Sigmoid colon (tissue), 7 donors: ENCODE data around the gene RDX. TPM values are rescaled to one million over a fixed set of nuclear protein-coding genes. Genes with fewer than 3 reads are reported as not detected.

ENCODE experiments used
- DNase-seq: peaks from one replicate; pipeline ENCODE4 v3.0.0-alpha.2; 2019
- H3K27ac ChIP-seq, 4 donors: fragments of 200-600 bp; sonication (generic); one replicate each; pipeline ENCODE4 v1.5.1; 2016 to 2019; ENCODE audit warnings: mild to moderate bottlenecking in 1 of 4
- H3K27me3 ChIP-seq, 3 donors: fragments of 200-600 bp; sonication (generic); one replicate each; pipeline ENCODE4 v1.5.1; 2019; ENCODE audit warnings: mild to moderate bottlenecking in 1 of 3
- H3K36me3 ChIP-seq, 4 donors: fragments of 200-600 bp; sonication (generic); one replicate each; pipeline ENCODE4 v1.5.1; 2016 to 2019
- H3K4me1 ChIP-seq, 4 donors: fragments of 200-600 bp; sonication (generic); one replicate each; pipeline ENCODE4 v1.5.1; 2017 to 2019
- H3K4me3 ChIP-seq, 4 donors: fragments of 200-600 bp; sonication (generic); one replicate each; pipeline ENCODE4 v1.5.1; 2017 to 2019; ENCODE audit warnings: mild to moderate bottlenecking in 2 of 4, moderate library complexity in 1 of 4
- H3K9me3 ChIP-seq, 4 donors: fragments of 200-600 bp in 3 of 4; sonication (generic) in 3 of 4; one replicate each; pipeline versions ENCODE4 v1.5.1 to v1.6.1; 2013 to 2019
- EP300 ChIP-seq, 4 donors: sonication (generic); formaldehyde crosslinking; IDR thresholded peaks; one replicate each; pipeline ENCODE4 v1.6.1; 2017; ENCODE audit warnings: antibody characterized with exemption in 4 of 4
- POLR2A ChIP-seq, 2 donors: fragments of 450-650 bp; IDR thresholded peaks; one replicate each; pipeline ENCODE4 v1.6.1; 2016; ENCODE audit warnings: antibody characterized with exemption in 2 of 2, mild to moderate bottlenecking in 2 of 2, moderate library complexity in 2 of 2
- POLR2AphosphoS5 ChIP-seq, 4 donors: sonication (generic); formaldehyde crosslinking; IDR thresholded peaks; one replicate each; pipeline ENCODE4 v1.6.1; 2017; ENCODE audit warnings: antibody characterized with exemption in 4 of 4
- WGBS, 2 donors: extraction: QIAGEN DNeasy Blood & Tissue Kit; methylation state at CpG; one replicate each; pipeline ENCODE4 v1.1.7; 2013; 5-methylcytosine and 5-hydroxymethylcytosine counted together
- intact Hi-C: fragments of 100-400 bp; cut with DNase I; formaldehyde crosslinking; loops from one replicate; pipeline ENCODE4 v1.15.1; 2023
- polyA plus RNA-seq, 3 donors: library from polyadenylated mRNA; stranded (reverse); fragments of 200-250 nt; gene quantifications; one replicate each; pipeline ENCODE4 v1.2.3, GENCODE V29; 2013
- total RNA-seq, 4 donors: library from RNA; depleted of rRNA; stranded (reverse); fragments of >200 nt; gene quantifications; one replicate each; pipeline ENCODE4 v1.1.0, GENCODE V29; 2016
- TF ChIP-seq, protein P1 (sequence below), 4 experiments: fragments of 450-650 bp in 3 of 4; fragments of 200-600 bp in 1 of 4; IDR thresholded peaks; one replicate each; pipeline ENCODE4 v1.5.1; 2016 to 2019; ENCODE audit warnings: antibody characterized with exemption in 4 of 4, mild to moderate bottlenecking in 3 of 4, moderate library complexity in 2 of 4
- donor health status: healthy with polysubstance abuse.
- donor health status: Bipolar disorder and iron deficiency.
- donor health status: healthy.

RDX gene
- total and polyA plus RNA-seq, 7 donors, result 7.9 to 160 (median 55.6) TPM

DNA sequence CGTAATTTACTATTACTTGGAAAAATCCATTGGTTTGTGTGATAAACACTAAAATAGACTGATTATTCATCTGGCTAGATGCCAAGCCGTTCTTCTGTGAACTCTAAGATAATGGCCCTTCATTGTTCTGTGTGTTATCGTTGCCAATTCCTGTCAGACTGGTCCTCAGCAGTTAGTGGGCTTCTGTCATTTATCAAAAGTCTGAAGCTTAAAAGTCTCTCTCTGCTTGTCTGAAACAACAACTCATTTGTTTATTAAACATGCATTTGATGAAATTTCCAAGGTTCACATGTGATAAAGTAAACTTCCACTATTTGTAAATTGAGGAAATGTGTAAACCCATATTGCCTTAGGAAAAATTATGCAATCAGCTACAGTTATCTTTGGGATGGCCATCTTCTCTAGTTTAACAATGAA lies 21.1 kb upstream of the RDX start:
- Histone ChIP-seq H3K27me3 (no peaks in the 10 kb centered on the region), H3K4me1 (no peaks in the 10 kb centered on the region), H3K4me3 (no peak overlapping the region), H3K27ac (no peak overlapping the region), H3K9me3 (no peaks in the 10 kb centered on the region), H3K36me3 (no peaks in the 10 kb centered on the region)
- TF ChIP-seq, protein P1, sequence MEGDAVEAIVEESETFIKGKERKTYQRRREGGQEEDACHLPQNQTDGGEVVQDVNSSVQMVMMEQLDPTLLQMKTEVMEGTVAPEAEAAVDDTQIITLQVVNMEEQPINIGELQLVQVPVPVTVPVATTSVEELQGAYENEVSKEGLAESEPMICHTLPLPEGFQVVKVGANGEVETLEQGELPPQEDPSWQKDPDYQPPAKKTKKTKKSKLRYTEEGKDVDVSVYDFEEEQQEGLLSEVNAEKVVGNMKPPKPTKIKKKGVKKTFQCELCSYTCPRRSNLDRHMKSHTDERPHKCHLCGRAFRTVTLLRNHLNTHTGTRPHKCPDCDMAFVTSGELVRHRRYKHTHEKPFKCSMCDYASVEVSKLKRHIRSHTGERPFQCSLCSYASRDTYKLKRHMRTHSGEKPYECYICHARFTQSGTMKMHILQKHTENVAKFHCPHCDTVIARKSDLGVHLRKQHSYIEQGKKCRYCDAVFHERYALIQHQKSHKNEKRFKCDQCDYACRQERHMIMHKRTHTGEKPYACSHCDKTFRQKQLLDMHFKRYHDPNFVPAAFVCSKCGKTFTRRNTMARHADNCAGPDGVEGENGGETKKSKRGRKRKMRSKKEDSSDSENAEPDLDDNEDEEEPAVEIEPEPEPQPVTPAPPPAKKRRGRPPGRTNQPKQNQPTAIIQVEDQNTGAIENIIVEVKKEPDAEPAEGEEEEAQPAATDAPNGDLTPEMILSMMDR (IDR thresholded peaks at IDR 0.05), result no peak
- no peak for TF ChIP-seq EP300 (IDR thresholded peaks at IDR 0.05)
- no peak for TF ChIP-seq POLR2A (IDR thresholded peaks at IDR 0.05)
- no peak for TF ChIP-seq POLR2AphosphoS5 (IDR thresholded peaks at IDR 0.05)
- WGBS, 2 donors, result 8 to 42% methylated on average over 3 of the region's 3 CpGs
- intact Hi-C loops, result no loop called here
- DNase-seq, result no peak

DNA sequence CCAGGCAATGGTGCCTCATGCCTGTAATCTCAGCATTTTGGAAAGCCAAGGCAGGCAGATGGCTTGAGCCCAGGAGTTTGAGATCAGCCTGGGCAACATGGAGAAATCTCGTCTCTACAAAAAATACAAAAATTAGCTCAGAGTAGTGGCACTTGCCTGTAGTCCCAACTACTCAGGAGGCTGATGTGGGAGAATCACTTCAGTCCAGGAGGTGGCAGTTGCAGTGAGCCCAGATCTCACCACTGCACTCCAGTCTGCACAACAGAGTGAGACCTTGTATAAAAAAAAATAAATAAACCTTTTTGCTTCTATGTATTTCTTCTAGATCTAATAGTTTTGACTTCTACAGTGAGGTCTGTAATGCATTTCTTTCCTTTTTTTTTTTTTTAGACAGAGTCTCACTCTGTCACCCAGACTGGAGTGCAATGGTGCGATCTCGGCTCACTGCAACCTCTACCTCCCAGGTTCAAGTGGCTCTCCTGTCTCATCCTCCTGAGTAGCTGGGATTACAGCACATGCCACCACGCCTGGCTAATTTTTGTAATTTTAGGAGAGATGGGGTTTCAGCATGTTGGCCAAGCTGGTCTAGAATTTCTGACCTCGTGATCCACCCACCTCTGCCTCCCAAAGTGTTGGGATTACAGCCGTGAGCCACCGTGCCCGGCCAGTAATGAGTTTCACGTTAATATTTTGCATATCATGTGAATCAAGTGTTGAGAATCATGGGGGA lies 18.1 kb upstream of the RDX start:
- no peak for DNase-seq
- H3K27me3 ChIP-seq, result no peaks in the 10 kb centered on the region
- H3K4me1 ChIP-seq, result no peaks in the 10 kb centered on the region
- WGBS, 2 donors, result 84 to 96% methylated on average over 9 of the region's 9 CpGs
- H3K9me3 ChIP-seq, result no peaks in the 10 kb centered on the region
- intact Hi-C loops, result no loop called here
- H3K4me3 ChIP-seq, result no peak overlapping the region
- TF ChIP-seq EP300 (IDR thresholded peaks at IDR 0.05) (no peak), POLR2A (IDR thresholded peaks at IDR 0.05) (no peak), POLR2AphosphoS5 (IDR thresholded peaks at IDR 0.05) (no peak)
- TF ChIP-seq, protein P1 (IDR thresholded peaks at IDR 0.05), result no peak
- no peak overlapping the region for H3K27ac ChIP-seq
- H3K36me3 ChIP-seq, result no peaks in the 10 kb centered on the region

DNA sequence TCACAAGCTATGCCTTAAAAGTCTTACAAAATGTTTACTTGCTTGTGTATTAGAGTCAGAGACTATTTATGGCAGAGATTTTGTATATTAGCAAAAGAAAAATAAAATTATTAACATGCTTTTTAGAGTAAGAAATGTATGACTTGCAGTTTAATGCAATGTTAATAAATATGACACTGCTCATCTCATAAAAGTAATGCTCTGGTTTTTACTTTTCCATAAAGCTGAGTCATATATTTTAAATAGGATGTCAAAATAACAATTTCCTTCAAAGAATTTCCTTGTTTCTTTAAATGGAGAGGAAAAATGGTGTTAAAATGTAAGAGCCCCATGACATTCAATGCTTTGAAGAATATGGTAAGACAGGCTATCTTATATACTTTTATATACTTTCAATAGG lies 16.3 kb upstream of the RDX start:
- TF ChIP-seq POLR2A (IDR thresholded peaks at IDR 0.05) (no peak), POLR2AphosphoS5 (IDR thresholded peaks at IDR 0.05) (no peak), EP300 (IDR thresholded peaks at IDR 0.05) (no peak)
- TF ChIP-seq, protein P1 (IDR thresholded peaks at IDR 0.05), result no peak
- DNase-seq, result no peak
- Histone ChIP-seq H3K27ac (no peak overlapping the region), H3K4me3 (no peak overlapping the region), H3K4me1 (no peaks in the 10 kb centered on the region), H3K36me3 (no peaks in the 10 kb centered on the region), H3K9me3 (no peaks in the 10 kb centered on the region), H3K27me3 (no peaks in the 10 kb centered on the region)
- intact Hi-C loops, result no loop called here

DNA sequence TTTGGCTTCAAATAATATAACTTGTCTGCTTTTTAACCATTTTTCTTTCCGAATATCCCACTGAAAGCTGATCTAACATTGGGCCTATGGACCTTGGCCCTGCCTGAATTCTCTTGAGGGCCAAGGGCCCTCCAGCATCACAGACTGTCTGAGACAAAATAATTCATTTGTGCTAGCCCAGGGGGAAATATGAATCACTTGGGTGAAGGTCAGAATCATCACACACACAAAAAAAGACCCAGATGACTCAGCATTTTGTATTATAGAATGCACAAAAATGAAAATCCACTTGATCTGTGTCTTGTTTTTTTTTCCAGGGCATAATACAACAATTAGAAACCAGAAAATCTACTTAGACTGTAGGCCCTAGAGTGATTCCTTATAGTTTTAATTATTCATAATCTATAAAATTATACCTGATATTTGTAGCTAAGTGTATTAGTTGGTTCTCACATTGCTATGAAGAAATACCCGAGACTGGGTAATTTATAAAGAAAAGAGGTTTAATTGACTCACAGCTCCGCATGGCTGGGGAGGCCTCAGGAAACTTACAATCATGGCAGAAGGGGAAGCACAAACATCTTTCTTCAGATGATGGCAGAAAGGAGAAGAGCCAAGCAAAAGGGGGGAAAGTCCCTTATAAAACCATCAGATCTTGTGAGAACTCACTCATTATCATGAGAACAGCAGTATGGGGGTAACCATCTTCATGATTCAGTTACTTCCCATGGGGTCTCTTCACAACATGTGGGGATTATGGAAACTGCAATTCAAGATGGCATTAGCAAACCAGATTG lies 15.6 kb upstream of the RDX start:
- no peaks in the 10 kb centered on the region for H3K4me1 ChIP-seq
- no peak overlapping the region for H3K27ac ChIP-seq
- intact Hi-C loops, result no loop called here
- WGBS, 2 donors, result 86 to 89% methylated on average over 3 of the region's 3 CpGs
- TF ChIP-seq POLR2AphosphoS5 (IDR thresholded peaks at IDR 0.05) (no peak), POLR2A (IDR thresholded peaks at IDR 0.05) (no peak), EP300 (IDR thresholded peaks at IDR 0.05) (no peak)
- TF ChIP-seq, protein P1 (IDR thresholded peaks at IDR 0.05), result no peak
- H3K36me3 ChIP-seq, result no peaks in the 10 kb centered on the region
- no peaks in the 10 kb centered on the region for H3K27me3 ChIP-seq
- no peak for DNase-seq
- H3K4me3 ChIP-seq, result no peak overlapping the region
- no peaks in the 10 kb centered on the region for H3K9me3 ChIP-seq
